Measurements from ENCODE around the gene PSD. TPM values are rescaled to one million over a fixed set of nuclear protein-coding genes. Genes with fewer than 3 reads are reported as not detected.

Gene PSD
- total and polyA plus RNA-seq, 2 donors (not counting 3 experiments of a cell fraction or from before 2014, with no cell fraction given), result 0.10 to 0.40 TPM

GRCh38 chr10:102431452-102432124 is 13.0 kb upstream of the PSD start:
- Histone ChIP-seq H3K27me3 (ENCODE audit: control insufficient read depth in 2 of 2, insufficient read depth in 2 of 2, low read length in 2 of 2) (peaks cover 11 to 22% of the 10 kb centered on the region in 2 experiments), H2AFZ (ENCODE audit: low read depth, low read length) (peak overlapping the region; percentile 47), H3K79me2 (ENCODE audit: control insufficient read depth, insufficient read depth, low read length) (peaks cover 9% of the 10 kb centered on the region), H3K9me3 (replicated peaks; ENCODE audit: control insufficient read depth, insufficient read depth, low read length) (no peaks in the 10 kb centered on the region), H3K9me1 (replicated peaks; ENCODE audit: control insufficient read depth, extremely low read depth, insufficient read depth, low read length) (no peaks in the 10 kb centered on the region), H3K36me3 (ENCODE audit: control insufficient read depth in 2 of 2, extremely low read depth in 1 of 2, insufficient read depth in 2 of 2, low read length in 2 of 2) (no peaks in the 10 kb centered on the region), H4K20me1 (replicated peaks; ENCODE audit: control insufficient read depth, extremely low read depth, insufficient read depth, low read length) (no peaks in the 10 kb centered on the region), H3K4me1 (ENCODE audit: control insufficient read depth, extremely low read depth, insufficient read depth, low read length) (peaks cover 7% of the 10 kb centered on the region), H3K4me2 (ENCODE audit: insufficient read depth, low read length) (peak overlapping the region; percentile 78), H3K27ac (ENCODE audit: insufficient read depth, low read depth, low read length) (peak overlapping the region; percentile 17), H3K4me3 (replicated peaks in 1 of 3; ENCODE audit: insufficient read depth in 1 of 3, low read depth in 1 of 3, low read length in 3 of 3) (peak overlapping the region; percentile 53 to 87 (median 66)), H3K9ac (replicated peaks; ENCODE audit: extremely low read depth, insufficient read depth, low read length) (peak overlapping the region; percentile 78)
- DNase-seq (ENCODE audit: low read depth, low spot score), result no peak
- BruUV-seq (replicated peaks), result no TSS peak
- TF ChIP-seq POLR2A (IDR thresholded peaks at IDR 0.05; ENCODE audit: low read depth, low read length), result no peak
- TF ChIP-seq MAX (IDR thresholded peaks at IDR 0.05; ENCODE audit: insufficient read depth, insufficient read length), result no peak
- TF ChIP-seq EZH2 (IDR thresholded peaks at IDR 0.05; ENCODE audit: borderline replicate concordance, low read depth, low read length, severe bottlenecking), result no peak
- no peak for TF ChIP-seq JUN (IDR thresholded peaks at IDR 0.05; ENCODE audit: borderline replicate concordance, insufficient read depth, insufficient read length, low read depth)
- no peak for TF ChIP-seq GATA2 (IDR thresholded peaks at IDR 0.05; ENCODE audit: insufficient read depth, insufficient read length, low read depth, low read length)
- no peak for TF ChIP-seq MYC (IDR thresholded peaks at IDR 0.05; ENCODE audit: low read depth, low read length)
- TF ChIP-seq FOS (IDR thresholded peaks at IDR 0.05; ENCODE audit: borderline replicate concordance, insufficient read depth, low read length), result no peak
- no peak for TF ChIP-seq CTCF (IDR thresholded peaks at IDR 0.05; ENCODE audit: extremely low read depth in 1 of 2, insufficient read depth in 1 of 2, low read depth in 1 of 2, low read length in 2 of 2)
- no peak for TF ChIP-seq POLR2AphosphoS5 (IDR thresholded peaks at IDR 0.05; ENCODE audit: insufficient read depth, low read depth, low read length)
- dilution Hi-C loops (cut with MboI; ENCODE audit: extremely low pct_ligation_motif_present, low sequenced_read_pairs) (no loop called here), intact Hi-C loops (cut with micrococcal nuclease) (loop anchor here (1.0 kb wide), 1 partner anchor 9 kb away; no protein-coding TSS in a partner anchor)
- POLR2A ChIA-PET, result interaction anchor here (0.8 to 1.1 kb wide), 2 partner anchors 11 to 44 kb away, joined by 5 to 6 read pairs; partner anchors contain the start of gene FBXL15
- FAIRE-seq, result peak; percentile 46
- CTCF ChIA-PET, result interaction anchor here (0.7 to 2.4 kb wide), 9 partner anchors 10 to 262 kb away, joined by 3 to 25 read pairs (median 5); partner anchors contain the start of genes ACTR1A and FBXL15
